Neural cell (in vitro differentiated cells): ENCODE measurements around the gene PRKCA. TPM values are rescaled to one million over a fixed set of nuclear protein-coding genes. Genes with fewer than 3 reads are reported as not detected.
"Not testable (repeated sequence)": the region's sequence is repeated elsewhere in the genome, so short reads cannot be mapped to it uniquely, and the experiment has no call there.

ENCODE experiments used
- H2AFZ ChIP-seq: fragments of 200-600, 300-800 bp; sonication (generic), shearing (Covaris generic); 2 replicates; pipeline ENCODE4 v1.6.0; 2014; ENCODE audit warnings: low read depth, mild to moderate bottlenecking, antibody characterized with exemption, low read length, moderate library complexity
- H3F3A ChIP-seq: fragments of 200-600 bp; shearing (Covaris generic); 2 replicates; pipeline ENCODE4 v1.6.1; 2016; ENCODE audit warnings: mild to moderate bottlenecking, moderate library complexity, mixed read lengths, antibody characterized with exemption, low read length; ENCODE audit not compliant: insufficient read depth, poor library complexity, severe bottlenecking
- H3K27ac ChIP-seq: fragments of 200-600, 300-800 bp; sonication (generic), shearing (Covaris generic); 2 replicates; pipeline ENCODE4 v1.5.1; 2014; ENCODE audit warnings: mild to moderate bottlenecking, low read length, moderate library complexity
- H3K27me3 ChIP-seq: fragments of 300-800, 200-600 bp; sonication (generic), shearing (Covaris generic); 2 replicates; pipeline ENCODE4 v1.6.0; 2014; ENCODE audit warnings: mild to moderate bottlenecking, low read depth, low read length, moderate library complexity; ENCODE audit not compliant: insufficient read depth
- H3K36me3 ChIP-seq: fragments of 300-800, 200-600 bp; sonication (generic), shearing (Covaris generic); 2 replicates; pipeline ENCODE4 v1.5.1; 2014; ENCODE audit warnings: mild to moderate bottlenecking, antibody characterized with exemption, low read length, moderate library complexity; ENCODE audit not compliant: insufficient read depth
- H3K4me2 ChIP-seq: fragments of 300-800, 200-600 bp; sonication (generic), shearing (Covaris generic); 2 replicates; pipeline ENCODE4 v1.6.0; 2014; ENCODE audit warnings: mild to moderate bottlenecking, low read length
- H3K4me3 ChIP-seq: fragments of 300-800, 200-600 bp; sonication (generic), shearing (Covaris generic); 2 replicates; pipeline ENCODE4 v1.5.1; 2014; ENCODE audit warnings: mild to moderate bottlenecking, low read length, moderate library complexity
- H3K79me2 ChIP-seq: fragments of 200-600 bp; shearing (Covaris generic); replicated peaks from 2 replicates; pipeline ENCODE4 v1.6.0; 2014; ENCODE audit warnings: mild to moderate bottlenecking, low read length, moderate library complexity; ENCODE audit not compliant: insufficient read depth
- H3K9ac ChIP-seq: fragments of 300-800, 200-600 bp; sonication (generic), shearing (Covaris generic); 2 replicates; pipeline ENCODE4 v1.6.1; 2016; ENCODE audit warnings: mild to moderate bottlenecking, low read length, mixed read lengths
- H3K9me2 ChIP-seq: fragments of 200-600 bp; shearing (Covaris generic); 2 replicates; pipeline ENCODE4 v1.6.1; 2016; ENCODE audit warnings: mild to moderate bottlenecking, low read length, mixed read lengths; ENCODE audit not compliant: insufficient read depth
- H3K9me3 ChIP-seq: fragments of 200-600, 300-800 bp; sonication (generic), shearing (Covaris generic); 2 replicates; pipeline ENCODE4 v1.6.1; 2016; ENCODE audit warnings: mild to moderate bottlenecking, mixed run types, low read length, moderate library complexity, mixed read lengths
- H4K20me1 ChIP-seq: fragments of 200-600 bp; shearing (Covaris generic); 2 replicates; pipeline ENCODE4 v1.6.1; 2016; ENCODE audit warnings: mild to moderate bottlenecking, mixed run types; ENCODE audit not compliant: insufficient read depth
- CTCF ChIP-seq: fragments of 450-650 bp; IDR thresholded peaks from 2 replicates; pipeline ENCODE4 v1.5.1; 2014; ENCODE audit warnings: antibody characterized with exemption, mild to moderate bottlenecking, moderate library complexity; ENCODE audit not compliant: poor library complexity, severe bottlenecking
- EP300 ChIP-seq: fragments of 450-650 bp; conservative IDR thresholded peaks from 2 replicates; pipeline ENCODE4 v1.6.1; 2014; ENCODE audit warnings: antibody characterized with exemption, mild to moderate bottlenecking, moderate library complexity; ENCODE audit not compliant: poor library complexity, severe bottlenecking
- EZH2 ChIP-seq: fragments of 200-600, 300-800 bp; shearing (Covaris generic), sonication (generic); IDR thresholded peaks from 2 replicates; pipeline ENCODE4 v1.6.1; 2014; ENCODE audit warnings: antibody characterized with exemption, low read length, borderline replicate concordance, mild to moderate bottlenecking; ENCODE audit not compliant: insufficient read depth, poor library complexity, severe bottlenecking
- MXI1 ChIP-seq: fragments of 450-650 bp; conservative IDR thresholded peaks from 2 replicates; pipeline ENCODE4 v1.6.1; 2014; ENCODE audit warnings: antibody characterized with exemption, mild to moderate bottlenecking; ENCODE audit not compliant: poor library complexity, severe bottlenecking
- POLR2AphosphoS5 ChIP-seq: IDR thresholded peaks from 2 replicates; pipeline ENCODE4 v1.6.1; 2012
- RAD21 ChIP-seq: fragments of 450-650 bp; conservative IDR thresholded peaks from 2 replicates; pipeline ENCODE4 v1.6.1; 2014; ENCODE audit warnings: antibody characterized with exemption, mild to moderate bottlenecking, moderate library complexity
- SMC3 ChIP-seq: fragments of 450-650 bp; conservative IDR thresholded peaks from 2 replicates; pipeline ENCODE4 v1.6.1; 2014; ENCODE audit warnings: antibody characterized with exemption, mild to moderate bottlenecking, moderate library complexity; ENCODE audit not compliant: poor library complexity
- TAF1 ChIP-seq: IDR thresholded peaks from 2 replicates; pipeline ENCODE4 v1.6.1; 2012; ENCODE audit warnings: low read depth
- polyA plus RNA-seq: library from polyadenylated mRNA; depleted of rRNA; stranded (reverse); fragments of >200 nt; gene quantifications from 2 replicates; pipeline ENCODE4 v1.2.3, GENCODE V29; 2014
- TF ChIP-seq, protein P1 (sequence below): IDR thresholded peaks from 2 replicates; pipeline ENCODE4 v1.6.1; 2012; ENCODE audit warnings: borderline replicate concordance

PRKCA gene
- polyA plus RNA-seq, 1 donor from 2014 or later: 5.9 TPM

- Histone ChIP-seq H3K36me3 (no peaks in the 10 kb centered on the region), H3F3A (no peaks in the 10 kb centered on the region), H3K27ac (no peak overlapping the region), H2AFZ (no peak overlapping the region), H4K20me1 (no peaks in the 10 kb centered on the region), H3K9me3 (no peaks in the 10 kb centered on the region), H3K9ac (no peak overlapping the region), H3K79me2 (no peaks in the 10 kb centered on the region), H3K9me2 (no peaks in the 10 kb centered on the region), H3K4me3 (no peak overlapping the region), H3K4me2 (no peak overlapping the region), H3K27me3 (no peaks in the 10 kb centered on the region)
- TF ChIP-seq TAF1 (no peak), RAD21 (no peak), SMC3 (no peak), CTCF (no peak), MXI1 (no peak), POLR2AphosphoS5 (no peak), EZH2 (no peak)
- TF ChIP-seq, protein P1, sequence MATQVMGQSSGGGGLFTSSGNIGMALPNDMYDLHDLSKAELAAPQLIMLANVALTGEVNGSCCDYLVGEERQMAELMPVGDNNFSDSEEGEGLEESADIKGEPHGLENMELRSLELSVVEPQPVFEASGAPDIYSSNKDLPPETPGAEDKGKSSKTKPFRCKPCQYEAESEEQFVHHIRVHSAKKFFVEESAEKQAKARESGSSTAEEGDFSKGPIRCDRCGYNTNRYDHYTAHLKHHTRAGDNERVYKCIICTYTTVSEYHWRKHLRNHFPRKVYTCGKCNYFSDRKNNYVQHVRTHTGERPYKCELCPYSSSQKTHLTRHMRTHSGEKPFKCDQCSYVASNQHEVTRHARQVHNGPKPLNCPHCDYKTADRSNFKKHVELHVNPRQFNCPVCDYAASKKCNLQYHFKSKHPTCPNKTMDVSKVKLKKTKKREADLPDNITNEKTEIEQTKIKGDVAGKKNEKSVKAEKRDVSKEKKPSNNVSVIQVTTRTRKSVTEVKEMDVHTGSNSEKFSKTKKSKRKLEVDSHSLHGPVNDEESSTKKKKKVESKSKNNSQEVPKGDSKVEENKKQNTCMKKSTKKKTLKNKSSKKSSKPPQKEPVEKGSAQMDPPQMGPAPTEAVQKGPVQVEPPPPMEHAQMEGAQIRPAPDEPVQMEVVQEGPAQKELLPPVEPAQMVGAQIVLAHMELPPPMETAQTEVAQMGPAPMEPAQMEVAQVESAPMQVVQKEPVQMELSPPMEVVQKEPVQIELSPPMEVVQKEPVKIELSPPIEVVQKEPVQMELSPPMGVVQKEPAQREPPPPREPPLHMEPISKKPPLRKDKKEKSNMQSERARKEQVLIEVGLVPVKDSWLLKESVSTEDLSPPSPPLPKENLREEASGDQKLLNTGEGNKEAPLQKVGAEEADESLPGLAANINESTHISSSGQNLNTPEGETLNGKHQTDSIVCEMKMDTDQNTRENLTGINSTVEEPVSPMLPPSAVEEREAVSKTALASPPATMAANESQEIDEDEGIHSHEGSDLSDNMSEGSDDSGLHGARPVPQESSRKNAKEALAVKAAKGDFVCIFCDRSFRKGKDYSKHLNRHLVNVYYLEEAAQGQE: no peak
Observed at GRCh38 chr17:66357037-66357436, 54.6 kb downstream of the PRKCA start.

DNA sequence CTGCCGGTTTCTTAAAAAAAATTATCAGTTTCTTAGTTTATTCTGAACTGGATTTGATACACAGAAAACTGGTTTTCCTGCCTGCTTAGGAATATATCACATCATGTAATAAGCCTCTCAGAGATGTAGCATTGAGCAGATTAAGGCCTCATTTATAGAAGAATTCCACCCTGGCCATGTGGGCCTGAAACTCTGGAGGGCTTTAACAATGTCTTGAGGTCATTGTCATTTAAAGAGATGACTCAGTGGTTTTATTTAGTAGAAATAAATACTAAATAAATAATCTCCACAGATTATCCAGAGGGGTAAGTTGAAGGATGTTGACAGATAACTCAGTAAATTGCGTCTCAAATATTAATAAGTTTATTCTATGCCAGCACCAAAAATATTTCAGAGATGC is 56.9 kb downstream of the PRKCA start:
- Histone ChIP-seq H3K4me2 (no peak overlapping the region), H3K9me2 (no peaks in the 10 kb centered on the region), H2AFZ (no peak overlapping the region), H3K79me2 (no peaks in the 10 kb centered on the region), H3K4me3 (no peak overlapping the region), H3K27me3 (peaks cover 4% of the 10 kb centered on the region), H3K27ac (no peak overlapping the region), H3K9me3 (no peaks in the 10 kb centered on the region), H4K20me1 (no peaks in the 10 kb centered on the region), H3K9ac (no peak overlapping the region), H3F3A (no peaks in the 10 kb centered on the region), H3K36me3 (no peaks in the 10 kb centered on the region)
- TF ChIP-seq EP300 (no peak), MXI1 (no peak), SMC3 (no peak), TAF1 (no peak), POLR2AphosphoS5 (no peak), EZH2 (no peak), CTCF (no peak), RAD21 (no peak)
- TF ChIP-seq, protein P1: no peak

GRCh38 chr17:66360961-66361565 is 58.6 kb downstream of the PRKCA start:
- H3K79me2 ChIP-seq, H3K9me3 ChIP-seq, H3K9ac ChIP-seq, H3K27ac ChIP-seq, H4K20me1 ChIP-seq, H3K4me3 ChIP-seq, H3K27me3 ChIP-seq, H3K9me2 ChIP-seq, H3K4me2 ChIP-seq, H2AFZ ChIP-seq, H3F3A ChIP-seq, H3K36me3 ChIP-seq: not testable (repeated sequence)
